Body of pancreas (tissue), 4 donors: ENCODE measurements around the gene TBL3. TPM values are rescaled to one million over a fixed set of nuclear protein-coding genes. Genes with fewer than 3 reads are reported as not detected.
A peak's percentile ranks its signal among the peaks of the same experiment; 100 is the strongest.

Experiments
- ATAC-seq: fragments of 150-250 bp; one replicate; pipeline ENCODE4 v1.9.1; 2016
- DNase-seq, 4 donors: peaks; one replicate each; pipeline ENCODE4 v3.0.0-alpha.2; 2019
- H3K27ac ChIP-seq, 4 donors: fragments of 200-600 bp; sonication (generic); 1 replicate in 3 of 4; 2 replicates in 1 of 4; pipeline versions ENCODE4 v1.5.1 to v1.6.1; 2016 to 2019; ENCODE audit warnings: mild to moderate bottlenecking in 1 of 4, mixed read lengths in 1 of 4, moderate library complexity in 1 of 4
- H3K27me3 ChIP-seq, 2 donors: fragments of 200-600 bp; sonication (generic); one replicate each; pipeline ENCODE4 v1.6.0; 2016; ENCODE audit warnings: mild to moderate bottlenecking in 1 of 2
- H3K36me3 ChIP-seq, 2 donors: fragments of 200-600 bp; sonication (generic); replicated peaks in 1 of 2; 2 replicates each; pipeline ENCODE4 v1.5.1; 2016; ENCODE audit warnings: low read depth in 2 of 2; ENCODE audit not compliant: insufficient read depth in 1 of 2
- H3K4me1 ChIP-seq: fragments of 200-600 bp; sonication (generic); one replicate; pipeline ENCODE4 v1.6.0; 2016
- H3K4me3 ChIP-seq, 2 donors: fragments of 200-600 bp; sonication (generic); 1 replicate in 1 of 2; 2 replicates in 1 of 2; pipeline ENCODE4 v1.5.1; 2016 to 2019
- H3K9me3 ChIP-seq, 3 donors: fragments of 200-600 bp; sonication (generic); 1 replicate in 2 of 3; 2 replicates in 1 of 3; pipeline ENCODE4 v1.5.1; 2016
- CTCF ChIP-seq, 7 experiments: fragments of 450-650 bp in 4 of 7; fragments of 200-600 bp in 3 of 7; sonication (generic) in 3 of 7; IDR thresholded peaks; one replicate each; pipeline ENCODE4 v1.5.1; 2016 to 2019; ENCODE audit warnings: antibody characterized with exemption in 7 of 7
- POLR2A ChIP-seq, 3 donors: fragments of 450-650 bp; IDR thresholded peaks; one replicate each; pipeline ENCODE4 v1.6.1; 2016; ENCODE audit warnings: antibody characterized with exemption in 3 of 3, mild to moderate bottlenecking in 2 of 3
- WGBS, 2 donors: methylation state at CpG; one replicate each; pipeline ENCODE4 v1.1.5; 2017; 5-methylcytosine and 5-hydroxymethylcytosine counted together
- intact Hi-C: fragments of 100-400 bp; cut with DNase I; formaldehyde crosslinking; loops from one replicate; pipeline ENCODE4 v1.15.1; 2023
- total RNA-seq, 2 donors: library from RNA; depleted of rRNA; stranded (reverse); fragments of >200 nt; gene quantifications; one replicate each; pipeline ENCODE4 v1.1.0, GENCODE V29; 2016

TBL3 gene
- total RNA-seq, 2 donors from 2014 or later: 38.9 to 40.7 TPM

GRCh38 chr16:2019518-2019920 lies 47.7 kb downstream of the TBL3 start, which contains the start of gene NPW:
Gene NPW (plus strand): TSS chr16:2019785.
- H3K36me3 ChIP-seq: no peaks in the 10 kb centered on the region
- no peaks in the 10 kb centered on the region for H3K9me3 ChIP-seq
- peaks cover 0 to 10% of the 10 kb centered on the region in 2 donors for H3K27me3 ChIP-seq
- H3K4me1 ChIP-seq: peaks cover 32% of the 10 kb centered on the region
- 2 to 3% methylated on average over 9 to 25 of the region's 33 CpGs for WGBS, 2 donors
- DNase-seq (no peak), ATAC-seq (no peak)
- no peak within 1 kb of the TSS for H3K4me3 ChIP-seq
- TF ChIP-seq POLR2A (IDR thresholded peaks at IDR 0.05): no peak
- TF ChIP-seq CTCF (IDR thresholded peaks at IDR 0.05): no peak
- intact Hi-C loops: loop anchor here (5.0 kb wide), 1 partner anchor 123 kb away; no protein-coding TSS in a partner anchor
- H3K27ac ChIP-seq: no peak within 1 kb of the TSS

- peaks cover 32% of the 10 kb centered on the region for H3K4me1 ChIP-seq
- no peak overlapping the region for H3K27ac ChIP-seq
- TF ChIP-seq POLR2A (IDR thresholded peaks at IDR 0.05) (no peak), CTCF (IDR thresholded peaks at IDR 0.05) (no peak)
- no peaks in the 10 kb centered on the region for H3K9me3 ChIP-seq
- no peaks in the 10 kb centered on the region for H3K36me3 ChIP-seq
- DNase-seq (peak in 1 of 4 donors; percentile 13), ATAC-seq (no peak)
- H3K27me3 ChIP-seq: peaks cover 0 to 10% of the 10 kb centered on the region in 2 donors
- intact Hi-C loops: loop anchor here (5.0 to 10.0 kb wide), 2 partner anchors 65 to 122 kb away; no protein-coding TSS in a partner anchor
- 3 to 4% methylated on average over 17 to 81 of the region's 96 CpGs for WGBS, 2 donors
- H3K4me3 ChIP-seq: no peak overlapping the region
These were observed 48.3 kb downstream of the TBL3 start for GRCh38 chr16:2019921-2020831.

- Histone ChIP-seq H3K4me1 (peaks cover 44% of the 10 kb centered on the region), H3K27ac (no peak overlapping the region), H3K9me3 (no peaks in the 10 kb centered on the region), H3K4me3 (no peak overlapping the region), H3K36me3 (no peaks in the 10 kb centered on the region), H3K27me3 (peaks cover 0 to 10% of the 10 kb centered on the region in 2 donors)
- 0 to 2% methylated on average over 3 to 14 of the region's 14 CpGs for WGBS, 2 donors
- TF ChIP-seq CTCF (IDR thresholded peaks at IDR 0.05) (no peak), POLR2A (IDR thresholded peaks at IDR 0.05) (no peak)
- intact Hi-C loops: loop anchor here (10.0 kb wide), 1 partner anchor 62 kb away; no protein-coding TSS in a partner anchor
- DNase-seq: peak in 3 of 4 donors; percentile 48 to 59 (median 51)
- peak; percentile 13 for ATAC-seq
These were observed 50.9 kb downstream of the TBL3 start for GRCh38 chr16:2022723-2023091.

GRCh38 chr16:2023092-2024031 lies 51.5 kb downstream of the TBL3 start:
- TF ChIP-seq POLR2A (IDR thresholded peaks at IDR 0.05) (peak in 2 of 3 donors; percentile 24 to 29), CTCF (IDR thresholded peaks at IDR 0.05) (peak; percentile 97 to 99 (median 99))
- intact Hi-C loops: loop anchor here (10.0 kb wide), 1 partner anchor 61 kb away; no protein-coding TSS in a partner anchor
- H3K4me1 ChIP-seq: peaks cover 51% of the 10 kb centered on the region
- DNase-seq (peak; percentile 93 to 96 (median 95)), ATAC-seq (peak; percentile 91)
- peaks cover 0 to 10% of the 10 kb centered on the region in 2 donors for H3K27me3 ChIP-seq
- no peaks in the 10 kb centered on the region for H3K9me3 ChIP-seq
- peak overlapping the region in 2 of 4 donors; percentile 55 to 58 for H3K27ac ChIP-seq
- H3K36me3 ChIP-seq: no peaks in the 10 kb centered on the region
- 5 to 16% methylated on average over 16 to 53 of the region's 53 CpGs for WGBS, 2 donors
- H3K4me3 ChIP-seq: no peak overlapping the region
